ENCODE measurements around the gene HOTAIR. TPM values are rescaled to one million over a fixed set of nuclear protein-coding genes. Genes with fewer than 3 reads are reported as not detected.

HOTAIR gene
- not detected for total RNA-seq
- long read RNA-seq: 0 reads

GRCh38 chr12:53974084-53975063 is at the start of gene HOTAIR:
Gene HOTAIR (minus strand): TSS chr12:53974954.
- ATAC-seq: peak; percentile 41 to 46

GRCh38 chr12:54024127-54024526 is 49.4 kb upstream of the HOTAIR start:
- ATAC-seq: no peak
- no peak for DNase-seq
- intact Hi-C loops (cut with DNase I): no loop called here

More at GRCh38 chr12:53974084-53975063, at the start of gene HOTAIR:
- no peak for DNase-seq
- intact Hi-C loops (cut with DNase I): no loop called here

GRCh38 chr12:54022960-54023884 is 48.5 kb upstream of the HOTAIR start:
- intact Hi-C loops (cut with DNase I): no loop called here
- ATAC-seq: no peak
- no peak for DNase-seq

- ATAC-seq (no peak), DNase-seq (no peak)
- intact Hi-C loops (cut with DNase I): no loop called here
These were observed 46.8 kb upstream of the HOTAIR start for GRCh38 chr12:54021432-54022013.

- no peak for ATAC-seq
- intact Hi-C loops (cut with DNase I): no loop called here
- DNase-seq: no peak
These were observed 46.0 kb upstream of the HOTAIR start for GRCh38 chr12:54020591-54021405.

GRCh38 chr12:54019924-54020590 is 45.3 kb upstream of the HOTAIR start:
- ATAC-seq (peak; percentile 44 to 55), DNase-seq (no peak)
- intact Hi-C loops (cut with DNase I): no loop called here

- intact Hi-C loops (cut with DNase I): no loop called here
- ATAC-seq (no peak), DNase-seq (no peak)
These were observed 44.5 kb upstream of the HOTAIR start for GRCh38 chr12:54019091-54019811.

GRCh38 chr12:54018468-54018984 is 43.8 kb upstream of the HOTAIR start:
- no peak for ATAC-seq
- intact Hi-C loops (cut with DNase I): no loop called here
- DNase-seq: no peak

- DNase-seq (peak; percentile 75), ATAC-seq (peak; percentile 90 to 93)
- intact Hi-C loops (cut with DNase I): no loop called here
These were observed 43.2 kb upstream of the HOTAIR start for GRCh38 chr12:54017878-54018467.

GRCh38 chr12:54017027-54017788 is 42.5 kb upstream of the HOTAIR start:
- ATAC-seq: peak; percentile 40 to 42
- intact Hi-C loops (cut with DNase I): no loop called here
- DNase-seq: no peak

GRCh38 chr12:54016478-54016964 is 41.8 kb upstream of the HOTAIR start:
- DNase-seq: no peak
- intact Hi-C loops (cut with DNase I): no loop called here
- ATAC-seq: no peak

GRCh38 chr12:54016051-54016450 is 41.3 kb upstream of the HOTAIR start:
- ATAC-seq: no peak
- intact Hi-C loops (cut with DNase I): no loop called here

GRCh38 chr12:54015018-54015931 is 40.5 kb upstream of the HOTAIR start:
- intact Hi-C loops (cut with DNase I): no loop called here
- DNase-seq: no peak
- no peak for ATAC-seq

More at GRCh38 chr12:54016051-54016450, 41.3 kb upstream of the HOTAIR start:
- no peak for DNase-seq

GRCh38 chr12:54014377-54015017 is 39.7 kb upstream of the HOTAIR start:
- ATAC-seq (no peak), DNase-seq (no peak)
- intact Hi-C loops (cut with DNase I): no loop called here
